DND-41 (cell line): ENCODE measurements around the gene CALCB.

ENCODE experiments used
- ATAC-seq: fragments of 200-7000 bp; cut with Tn5 transposase; 3 replicates; pipeline ENCODE4 v1.9.1; 2021; ENCODE audit warnings: low read depth; ENCODE audit not compliant: insufficient read depth
- DNase-seq: peaks from one replicate; pipeline ENCODE4 v3.0.0-alpha.2; 2020
- H2AFZ ChIP-seq: 2 replicates; pipeline ENCODE4 v1.6.0; 2012; ENCODE audit warnings: low read depth, low read length
- H3K27ac ChIP-seq: 2 replicates; pipeline ENCODE4 v1.5.1; 2012; ENCODE audit warnings: low read length, inconsistent platforms
- H3K27me3 ChIP-seq: fragments of 200-600 bp; sonication (generic); 2 replicates; pipeline ENCODE4 v1.6.0; 2012; ENCODE audit warnings: low read length, mild to moderate bottlenecking, inconsistent platforms; ENCODE audit not compliant: insufficient read depth, poor library complexity
- H3K36me3 ChIP-seq: 2 replicates; pipeline ENCODE4 v1.5.1; 2012; ENCODE audit warnings: low read length, inconsistent platforms; ENCODE audit not compliant: insufficient read depth
- H3K4me1 ChIP-seq: 2 replicates; pipeline ENCODE4 v1.5.1; 2012; ENCODE audit warnings: mild to moderate bottlenecking, low read length; ENCODE audit not compliant: insufficient read depth
- H3K4me2 ChIP-seq: 2 replicates; pipeline ENCODE4 v1.6.0; 2012; ENCODE audit warnings: mild to moderate bottlenecking, moderate library complexity, low read length, inconsistent platforms; ENCODE audit not compliant: insufficient read depth
- H3K4me3 ChIP-seq, 2 experiments: fragments of 200-600 bp in 1 of 2; shearing (Covaris generic) in 1 of 2; 2 replicates each; pipeline ENCODE4 v1.5.1; 2012 to 2016; ENCODE audit warnings: inconsistent platforms in 2 of 2, low read length in 2 of 2, mild to moderate bottlenecking in 2 of 2, low read depth in 1 of 2, moderate library complexity in 1 of 2
- H3K79me2 ChIP-seq: 2 replicates; pipeline ENCODE4 v1.6.0; 2012; ENCODE audit warnings: low read length, inconsistent platforms; ENCODE audit not compliant: insufficient read depth
- H3K9ac ChIP-seq: 2 replicates; pipeline ENCODE4 v1.6.0; 2012; ENCODE audit warnings: low read depth, mild to moderate bottlenecking, inconsistent platforms, low read length, moderate library complexity
- H3K9me3 ChIP-seq: 2 replicates; pipeline ENCODE4 v1.5.1; 2012; ENCODE audit warnings: low read length, moderate library complexity, mild to moderate bottlenecking, inconsistent platforms; ENCODE audit not compliant: insufficient read depth, severe bottlenecking
- H4K20me1 ChIP-seq: 2 replicates; pipeline ENCODE4 v1.6.0; 2012; ENCODE audit warnings: low read length; ENCODE audit not compliant: insufficient read depth
- EZH2 ChIP-seq: IDR thresholded peaks from 3 replicates; pipeline ENCODE4 v1.6.1; 2012; ENCODE audit warnings: borderline replicate concordance, low read depth, mild to moderate bottlenecking, moderate library complexity, low read length, inconsistent platforms; ENCODE audit not compliant: severe bottlenecking
- TF ChIP-seq, protein P1 (sequence below): IDR thresholded peaks from 2 replicates; pipeline ENCODE4 v1.5.1; 2012; ENCODE audit warnings: borderline replicate concordance, low read length, moderate library complexity, mild to moderate bottlenecking; ENCODE audit not compliant: poor library complexity, severe bottlenecking; ENCODE audit errors: extremely low read depth

The CALCB gene

DNA sequence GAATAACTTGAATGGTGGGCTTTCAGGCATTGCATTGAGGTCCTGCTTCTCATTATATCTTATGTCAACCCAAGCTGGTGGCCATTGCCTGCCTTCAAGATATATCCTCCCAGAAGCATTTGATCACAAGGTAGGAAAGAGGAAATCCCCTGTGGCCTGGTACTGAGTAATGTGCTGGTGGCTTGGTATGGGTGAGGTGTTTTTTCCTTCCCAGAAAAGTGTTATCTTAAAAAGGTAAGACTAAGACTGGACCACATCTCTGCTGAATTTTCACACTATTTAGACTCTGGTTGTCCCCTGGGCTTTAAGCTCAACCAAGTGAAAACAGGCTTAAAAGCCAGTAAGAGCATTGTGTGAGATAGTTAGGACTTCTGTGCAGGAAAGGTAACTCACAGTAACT is 45.0 kb downstream of the CALCB start:
- ATAC-seq (no peak), DNase-seq (no peak)
- no peaks in the 10 kb centered on the region for H3K79me2 ChIP-seq
- H3K9me3 ChIP-seq: no peaks in the 10 kb centered on the region
- H3K9ac ChIP-seq: no peak overlapping the region
- H3K4me3 ChIP-seq: no peak overlapping the region
- H3K4me1 ChIP-seq: no peaks in the 10 kb centered on the region
- TF ChIP-seq, protein P1, sequence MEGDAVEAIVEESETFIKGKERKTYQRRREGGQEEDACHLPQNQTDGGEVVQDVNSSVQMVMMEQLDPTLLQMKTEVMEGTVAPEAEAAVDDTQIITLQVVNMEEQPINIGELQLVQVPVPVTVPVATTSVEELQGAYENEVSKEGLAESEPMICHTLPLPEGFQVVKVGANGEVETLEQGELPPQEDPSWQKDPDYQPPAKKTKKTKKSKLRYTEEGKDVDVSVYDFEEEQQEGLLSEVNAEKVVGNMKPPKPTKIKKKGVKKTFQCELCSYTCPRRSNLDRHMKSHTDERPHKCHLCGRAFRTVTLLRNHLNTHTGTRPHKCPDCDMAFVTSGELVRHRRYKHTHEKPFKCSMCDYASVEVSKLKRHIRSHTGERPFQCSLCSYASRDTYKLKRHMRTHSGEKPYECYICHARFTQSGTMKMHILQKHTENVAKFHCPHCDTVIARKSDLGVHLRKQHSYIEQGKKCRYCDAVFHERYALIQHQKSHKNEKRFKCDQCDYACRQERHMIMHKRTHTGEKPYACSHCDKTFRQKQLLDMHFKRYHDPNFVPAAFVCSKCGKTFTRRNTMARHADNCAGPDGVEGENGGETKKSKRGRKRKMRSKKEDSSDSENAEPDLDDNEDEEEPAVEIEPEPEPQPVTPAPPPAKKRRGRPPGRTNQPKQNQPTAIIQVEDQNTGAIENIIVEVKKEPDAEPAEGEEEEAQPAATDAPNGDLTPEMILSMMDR: no peak
- no peaks in the 10 kb centered on the region for H3K36me3 ChIP-seq
- no peak overlapping the region for H3K4me2 ChIP-seq
- peaks cover 21% of the 10 kb centered on the region for H3K27me3 ChIP-seq
- H4K20me1 ChIP-seq: no peaks in the 10 kb centered on the region
- no peak overlapping the region for H2AFZ ChIP-seq
- no peak overlapping the region for H3K27ac ChIP-seq

DNA sequence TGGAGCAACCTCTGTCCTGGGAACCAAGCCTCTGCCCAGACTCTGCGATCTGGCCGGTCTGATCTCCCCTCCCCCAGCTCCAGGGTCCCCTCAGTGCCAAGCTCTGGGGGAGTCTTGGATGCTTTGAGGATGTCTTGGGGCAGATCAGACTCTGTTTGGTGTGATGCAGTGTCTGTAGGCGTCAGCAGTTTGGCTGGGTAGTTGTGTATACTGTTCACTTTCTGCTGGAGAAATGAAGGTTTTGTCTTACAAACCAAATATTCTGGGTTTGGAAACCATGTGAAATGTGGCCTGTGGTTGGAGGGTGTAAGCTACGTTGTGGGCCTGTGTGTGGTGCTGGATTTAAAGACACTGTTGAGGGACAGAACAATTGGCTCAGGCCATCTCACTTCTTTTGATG is 46.0 kb downstream of the CALCB start:
- no peak overlapping the region for H3K4me2 ChIP-seq
- H3K4me1 ChIP-seq: no peaks in the 10 kb centered on the region
- no peaks in the 10 kb centered on the region for H4K20me1 ChIP-seq
- H3K9ac ChIP-seq: no peak overlapping the region
- no peak overlapping the region for H3K27ac ChIP-seq
- no peaks in the 10 kb centered on the region for H3K36me3 ChIP-seq
- TF ChIP-seq, protein P1: no peak
- TF ChIP-seq EZH2: no peak
- H3K79me2 ChIP-seq: no peaks in the 10 kb centered on the region
- peaks cover 23% of the 10 kb centered on the region for H3K27me3 ChIP-seq
- no peak for DNase-seq
- H3K4me3 ChIP-seq: no peak overlapping the region
- H2AFZ ChIP-seq: no peak overlapping the region
- no peak for ATAC-seq
- no peaks in the 10 kb centered on the region for H3K9me3 ChIP-seq

DNA sequence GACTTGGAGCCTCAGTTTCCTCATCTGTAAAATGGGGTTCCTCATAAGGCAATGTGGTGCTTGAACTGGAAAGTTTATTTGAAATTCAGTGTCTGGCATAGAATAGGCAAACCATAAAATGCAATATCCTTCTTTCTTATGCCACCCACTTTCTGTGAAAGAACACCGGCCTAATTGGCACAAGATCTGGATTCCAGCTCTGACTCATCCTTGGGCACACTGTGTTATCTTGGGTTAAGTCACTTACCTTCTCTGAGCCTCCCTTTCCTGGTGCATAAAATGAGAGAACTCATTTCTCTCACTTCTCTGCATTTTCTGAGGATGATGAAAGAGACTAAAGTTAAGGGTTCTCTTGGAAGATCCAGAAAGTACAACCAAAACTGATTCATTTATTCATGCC is 46.4 kb downstream of the CALCB start:
- Histone ChIP-seq H3K4me1 (no peaks in the 10 kb centered on the region), H3K9me3 (no peaks in the 10 kb centered on the region), H3K4me3 (no peak overlapping the region), H3K9ac (no peak overlapping the region), H2AFZ (no peak overlapping the region), H3K36me3 (no peaks in the 10 kb centered on the region), H3K27me3 (peaks cover 26% of the 10 kb centered on the region), H3K27ac (no peak overlapping the region), H3K79me2 (no peaks in the 10 kb centered on the region), H4K20me1 (no peaks in the 10 kb centered on the region), H3K4me2 (no peak overlapping the region)
- TF ChIP-seq, protein P1: no peak
- TF ChIP-seq EZH2: no peak
- no peak for ATAC-seq
- no peak for DNase-seq

DNA sequence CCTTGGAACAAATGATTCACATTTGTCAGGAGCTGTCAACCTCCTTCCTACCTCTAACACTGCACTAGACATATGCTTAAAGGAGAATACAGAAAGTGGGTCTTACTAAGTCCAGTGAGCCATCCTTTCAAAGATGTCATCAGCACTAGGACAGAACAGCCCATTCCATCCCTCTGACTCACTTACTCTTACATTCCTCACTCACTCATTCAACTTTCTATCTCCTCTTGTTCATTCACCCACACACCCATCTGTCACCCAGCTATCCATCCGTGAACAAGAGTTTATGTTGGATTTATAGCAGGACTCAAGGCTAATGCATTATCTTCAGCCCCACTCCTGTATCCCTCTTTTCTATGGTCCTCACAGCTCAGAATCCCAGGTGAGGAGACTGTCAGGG is 50.5 kb downstream of the CALCB start:
- H3K4me2 ChIP-seq: no peak overlapping the region
- H2AFZ ChIP-seq: no peak overlapping the region
- no peak overlapping the region for H3K27ac ChIP-seq
- DNase-seq (no peak), ATAC-seq (no peak)
- H4K20me1 ChIP-seq: no peaks in the 10 kb centered on the region
- H3K36me3 ChIP-seq: no peaks in the 10 kb centered on the region
- TF ChIP-seq EZH2: no peak
- TF ChIP-seq, protein P1: no peak
- no peaks in the 10 kb centered on the region for H3K79me2 ChIP-seq
- no peak overlapping the region for H3K4me3 ChIP-seq
- H3K9ac ChIP-seq: no peak overlapping the region
- H3K9me3 ChIP-seq: no peaks in the 10 kb centered on the region
- H3K27me3 ChIP-seq: peaks cover 46% of the 10 kb centered on the region
- H3K4me1 ChIP-seq: no peaks in the 10 kb centered on the region
